Measurements from ENCODE around the gene CDC42BPB.
A peak's percentile ranks its signal among the peaks of the same experiment; 100 is the strongest.

Gene CDC42BPB

GRCh38 chr14:102993523-102993922 is 63.8 kb downstream of the CDC42BPB start:
- DNase-seq (ENCODE audit: low spot score) = no peak

GRCh38 chr14:102991376-102991775 is 66.0 kb downstream of the CDC42BPB start:
- no peak for DNase-seq (ENCODE audit: low spot score)

- DNase-seq (ENCODE audit: low spot score) = no peak
Observed at GRCh38 chr14:102988054-102988453, 69.3 kb downstream of the CDC42BPB start.

- peak; percentile 65 for DNase-seq (ENCODE audit: low spot score)
Observed at GRCh38 chr14:102986810-102987579, 70.4 kb downstream of the CDC42BPB start.

- DNase-seq (ENCODE audit: low spot score) = no peak
Observed at GRCh38 chr14:102985665-102986064, 71.7 kb downstream of the CDC42BPB start.

- no peak for DNase-seq (ENCODE audit: low spot score)
Observed at GRCh38 chr14:102984336-102985102, 72.8 kb downstream of the CDC42BPB start.

- no peak for DNase-seq (ENCODE audit: low spot score)
Observed at GRCh38 chr14:102983496-102983895, 73.9 kb downstream of the CDC42BPB start.

- DNase-seq (ENCODE audit: low spot score) = no peak
Observed at GRCh38 chr14:102982852-102983470, 74.4 kb downstream of the CDC42BPB start.

GRCh38 chr14:102980409-102980810 is 76.9 kb downstream of the CDC42BPB start:
- DNase-seq (ENCODE audit: low spot score) = no peak

GRCh38 chr14:102979406-102979805 is 77.9 kb downstream of the CDC42BPB start:
- no peak for DNase-seq (ENCODE audit: low spot score)

GRCh38 chr14:102977475-102977874 is 79.9 kb downstream of the CDC42BPB start:
- no peak for DNase-seq (ENCODE audit: low spot score)

- DNase-seq (ENCODE audit: low spot score) = no peak
Observed at GRCh38 chr14:102975662-102976061, 81.7 kb downstream of the CDC42BPB start.

GRCh38 chr14:102973706-102974285 is 83.6 kb downstream of the CDC42BPB start:
- DNase-seq (ENCODE audit: low spot score) = no peak

- no peak for DNase-seq (ENCODE audit: low spot score)
Observed at GRCh38 chr14:102971836-102972606, 85.3 kb downstream of the CDC42BPB start.

- no peak for DNase-seq (ENCODE audit: low spot score)
Observed at GRCh38 chr14:102971314-102971713, 86.0 kb downstream of the CDC42BPB start.

- DNase-seq (ENCODE audit: low spot score) = no peak
Observed at GRCh38 chr14:102970496-102970895, 86.9 kb downstream of the CDC42BPB start.

- no peak for DNase-seq (ENCODE audit: low spot score)
Observed at GRCh38 chr14:102969901-102970300, 87.4 kb downstream of the CDC42BPB start.

GRCh38 chr14:102969060-102969791 is 88.1 kb downstream of the CDC42BPB start:
- no peak for DNase-seq (ENCODE audit: low spot score)

- no peak for DNase-seq (ENCODE audit: low spot score)
Observed at GRCh38 chr14:102968306-102968705, 89.0 kb downstream of the CDC42BPB start.

- no peak for DNase-seq (ENCODE audit: low spot score)
Observed at GRCh38 chr14:102967506-102967795, 89.9 kb downstream of the CDC42BPB start.

All from putamen (tissue), 1 donor.